ENCODE data around the gene ZNRF2. TPM values are rescaled to one million over a fixed set of nuclear protein-coding genes. Genes with fewer than 3 reads are reported as not detected.

Gene ZNRF2
- total RNA-seq, 1 donor from 2014 or later, result 5.0 TPM

DNA sequence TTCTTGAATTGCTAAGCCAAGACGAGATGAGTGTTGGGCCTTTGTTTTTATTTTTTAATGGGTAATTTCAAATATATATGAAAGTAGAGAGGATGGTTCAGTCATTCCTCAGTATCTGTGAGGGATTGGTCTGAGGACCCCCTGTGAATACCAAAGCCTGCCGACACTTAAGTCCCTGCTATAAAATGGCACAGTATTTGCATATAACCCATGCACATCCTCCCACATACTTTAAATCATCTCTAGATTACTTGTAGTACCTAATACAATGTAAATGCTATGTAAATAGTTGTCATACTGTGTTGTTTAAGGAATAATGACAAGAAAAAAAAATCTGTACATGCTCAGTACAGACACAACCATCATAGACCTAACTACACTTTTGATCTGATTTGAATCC, 120.8 kb downstream of the ZNRF2 start:
- no peak for DNase-seq (ENCODE audit: low read depth in 2 of 2)

DNA sequence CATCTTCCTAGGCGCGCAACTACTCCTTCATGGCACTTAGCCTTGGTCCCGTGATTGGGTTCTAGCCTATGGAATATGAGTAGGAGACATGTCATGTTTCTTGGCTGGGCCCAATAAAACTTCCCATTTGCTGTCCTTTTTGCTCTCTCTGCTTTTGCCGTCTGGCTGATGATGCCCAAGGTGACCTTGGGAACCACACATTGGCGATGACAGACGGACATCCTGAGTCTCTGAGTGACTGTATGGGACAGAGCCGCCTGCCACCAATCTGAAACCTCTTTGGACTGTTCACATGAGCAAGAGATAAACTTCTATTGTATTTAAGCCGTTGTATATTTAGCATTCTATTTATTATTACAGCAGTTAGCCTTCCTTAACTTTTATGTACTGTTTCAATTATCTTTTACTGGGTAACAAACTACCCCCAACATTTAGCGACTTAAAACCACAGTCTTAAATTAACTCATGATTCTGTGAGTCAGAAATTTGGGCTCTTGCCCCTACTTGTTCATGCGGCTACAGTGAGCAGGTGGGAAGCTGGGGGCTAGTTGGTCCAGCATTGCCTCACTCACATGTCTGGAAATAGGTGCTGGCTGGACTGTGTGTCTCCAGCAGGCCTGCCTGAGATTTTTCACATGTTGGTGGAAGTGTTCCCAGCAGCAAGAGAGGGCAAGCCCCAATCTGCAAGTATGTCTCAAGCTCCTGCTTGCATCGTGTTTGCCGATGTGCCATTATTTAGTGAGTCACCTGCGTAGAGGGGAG, 122.4 kb downstream of the ZNRF2 start:
- DNase-seq (ENCODE audit: low read depth in 2 of 2), result no peak

DNA sequence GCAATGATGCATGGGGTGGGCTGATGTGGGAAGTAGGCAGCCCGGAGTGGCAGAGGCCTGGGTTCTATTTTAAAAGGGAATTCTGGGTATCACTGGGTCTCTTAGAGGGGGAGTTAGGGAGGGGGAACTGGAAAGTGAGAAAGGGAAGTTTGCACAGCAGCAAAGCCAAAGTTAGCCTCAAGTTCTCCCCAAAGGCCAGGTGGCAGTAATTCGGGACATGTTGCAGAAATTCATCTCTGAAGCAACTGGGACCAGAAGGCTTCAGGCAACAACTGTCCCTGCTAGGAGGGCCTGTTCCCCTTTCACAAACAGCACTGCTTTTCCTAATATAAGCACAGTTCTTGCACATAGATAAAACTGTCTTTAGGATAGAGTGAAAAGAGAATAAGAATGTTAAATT, 126.8 kb downstream of the ZNRF2 start:
- DNase-seq (ENCODE audit: low read depth in 2 of 2), result no peak

DNA sequence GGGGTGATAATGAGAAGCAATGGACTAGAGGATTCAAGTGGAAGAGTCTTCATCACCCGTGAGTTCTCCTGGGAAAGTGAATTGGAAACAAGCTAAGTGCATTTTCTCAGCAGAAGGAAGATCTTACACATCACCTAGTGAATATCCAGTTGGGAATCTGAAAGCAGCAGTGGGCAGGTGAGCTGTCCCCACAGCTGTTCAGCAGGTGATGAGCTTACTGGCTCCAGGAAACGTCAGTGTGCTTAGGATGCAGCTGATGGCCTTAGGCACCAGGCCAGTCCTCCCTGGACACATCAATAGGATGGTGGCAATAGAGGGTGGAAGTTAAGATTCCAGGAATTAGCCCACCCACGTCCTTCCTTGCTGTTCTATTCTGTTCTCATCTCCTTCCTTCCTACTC, 127.5 kb downstream of the ZNRF2 start:
- no peak for DNase-seq (ENCODE audit: low read depth in 2 of 2)

DNA sequence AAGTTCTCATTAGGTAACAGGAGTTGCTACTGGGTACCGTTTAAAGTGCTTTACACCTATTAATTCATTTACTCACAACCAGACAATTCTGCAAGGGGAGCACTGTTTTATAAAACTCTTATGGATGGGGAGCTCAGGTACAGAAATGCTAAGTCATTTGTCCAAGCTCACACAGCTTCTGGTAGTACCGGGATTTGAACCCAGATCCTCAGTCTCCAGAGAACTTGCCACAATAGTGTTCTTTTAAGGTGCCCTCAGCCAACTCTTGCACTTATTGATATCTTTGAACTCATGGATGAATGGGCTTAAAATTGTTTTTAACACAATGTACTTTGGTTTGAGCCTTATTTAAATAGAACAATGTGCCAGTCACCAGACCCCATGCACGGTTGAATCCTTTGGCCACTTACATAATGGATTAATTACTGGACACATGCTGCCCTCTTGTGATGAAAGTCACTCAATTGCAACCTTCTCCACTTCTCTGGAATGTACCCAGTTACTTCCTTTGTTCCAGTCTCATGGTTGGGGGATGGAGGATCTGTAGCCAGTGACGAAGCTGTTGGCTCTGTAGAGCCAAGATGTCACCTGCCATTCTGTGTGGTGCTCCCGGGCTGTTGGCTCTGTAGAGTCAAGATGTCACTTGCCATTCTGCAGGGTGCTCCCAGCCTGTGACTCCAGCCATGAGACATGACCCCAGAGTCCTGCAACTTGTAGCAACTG, 128.5 kb downstream of the ZNRF2 start:
- DNase-seq (ENCODE audit: low read depth in 2 of 2), result peak; percentile 81 to 89

DNA sequence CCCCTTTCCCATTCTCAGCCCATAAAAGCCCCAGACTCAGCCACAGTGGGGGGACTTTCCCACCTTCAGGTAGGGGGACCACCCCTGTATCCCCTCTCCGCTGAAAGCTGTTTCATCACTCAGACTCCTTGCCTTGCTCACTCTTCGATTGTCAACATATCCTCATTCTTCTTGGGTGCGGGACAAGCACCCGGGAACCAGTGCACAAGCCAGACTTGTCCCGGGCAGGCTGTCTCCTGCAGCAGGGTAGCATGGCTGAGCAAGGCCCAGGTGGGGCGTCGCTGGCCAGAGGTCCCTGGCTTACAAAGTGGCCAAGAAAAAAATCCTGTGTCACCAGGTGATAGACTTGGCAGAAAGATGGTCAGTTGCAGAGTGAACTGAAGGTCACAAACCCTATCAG, 129.5 kb downstream of the ZNRF2 start:
- no peak for DNase-seq (ENCODE audit: low read depth in 2 of 2)

Other genes with a start within 250 kb of the ZNRF2 start
- 13.5 and 15.0 TPM in 2 replicates for gene MTURN, start 149.6 kb upstream of the ZNRF2 start, total RNA-seq
- 18.5 and 30.0 TPM in 2 replicates for gene NOD1, start 194.2 kb downstream of the ZNRF2 start, total RNA-seq
- 21.0 and 33.4 TPM in 2 replicates for gene GGCT, start 220.2 kb downstream of the ZNRF2 start, total RNA-seq